Activated CD4-positive, alpha-beta T cell treated with anti-CD3 and anti-CD28 coated beads, Interleukin-2, Interleukin-4, amounts not matched to agents 100 ng/mL and 50 ng/mL, durations not matched to agents 16 hours and 8 hours (primary cell): ENCODE data around the gene ZFHX3.

Experiments
- DNase-seq: peaks from one replicate; pipeline ENCODE4 v3.0.0-alpha.2; 2020; ENCODE audit warnings: low spot score

The ZFHX3 gene

DNA sequence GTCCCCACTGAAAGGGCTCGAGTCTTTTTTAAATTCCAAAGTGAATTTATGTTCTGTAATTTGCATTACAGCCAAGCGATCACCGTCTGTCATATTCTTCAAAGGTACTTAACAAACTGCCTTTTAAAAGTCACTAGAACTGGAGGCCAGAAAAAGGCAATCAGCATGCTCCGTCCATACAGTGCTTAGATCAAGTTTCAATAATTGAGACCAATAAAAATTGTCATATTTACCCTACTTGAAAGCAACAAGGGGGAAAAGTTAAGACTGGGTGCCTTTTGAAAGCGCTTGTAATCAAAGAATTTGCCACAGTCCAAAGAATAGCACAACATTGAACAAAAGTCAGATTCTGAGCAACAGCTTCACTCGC lies 9.0 kb upstream of the ZFHX3 start:
- no peak for DNase-seq

DNA sequence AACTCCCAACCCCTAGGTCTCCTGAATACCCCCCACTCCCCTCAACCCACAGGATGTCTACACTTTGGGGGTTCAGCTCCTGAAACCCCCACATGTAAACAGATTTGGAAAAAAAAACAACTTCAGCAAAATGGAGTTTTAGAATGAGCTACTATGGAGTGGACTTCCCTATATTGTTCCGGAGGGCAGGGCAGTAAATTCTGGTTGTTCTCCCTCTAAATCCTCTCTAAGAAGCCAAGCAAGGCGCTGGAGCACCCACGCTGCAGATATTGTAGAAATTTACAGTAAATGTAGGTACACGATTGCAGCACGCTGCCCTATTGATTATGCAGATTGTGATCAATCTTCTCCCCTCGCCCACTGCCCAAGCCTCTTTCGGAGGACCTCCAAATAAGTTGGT lies 8.5 kb upstream of the ZFHX3 start:
- no peak for DNase-seq

DNA sequence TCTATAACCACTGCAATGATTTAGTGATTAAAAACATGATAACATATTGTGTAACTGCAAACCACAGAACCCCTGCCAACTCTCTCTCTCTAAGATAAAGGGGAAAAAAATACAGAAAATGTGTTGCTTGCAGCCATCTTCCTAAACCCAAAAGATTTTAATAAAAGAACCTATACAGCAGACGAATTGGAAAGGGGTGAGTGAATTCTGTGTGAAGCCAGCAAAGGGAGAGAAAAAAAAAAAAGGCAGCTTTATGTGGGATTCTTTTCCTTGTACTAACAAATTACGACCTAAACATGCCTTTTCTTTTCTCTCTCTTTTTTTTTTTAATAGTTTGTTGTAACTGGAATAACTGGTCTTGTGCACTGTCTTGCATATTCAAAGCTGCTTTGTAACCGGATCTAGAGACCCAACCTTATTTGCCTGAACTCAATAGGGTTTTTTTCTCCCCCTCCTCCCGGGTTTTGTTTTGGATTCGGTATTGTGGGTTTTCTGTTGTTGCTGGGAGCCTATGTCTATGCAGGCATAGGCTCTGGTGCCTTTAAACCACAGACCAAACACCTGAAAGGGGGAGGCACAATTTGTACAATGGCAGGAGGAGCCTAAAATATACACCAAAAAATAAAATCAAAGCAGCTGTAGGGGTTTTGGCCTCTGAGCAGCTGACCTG lies 7.0 kb upstream of the ZFHX3 start:
- no peak for DNase-seq

DNA sequence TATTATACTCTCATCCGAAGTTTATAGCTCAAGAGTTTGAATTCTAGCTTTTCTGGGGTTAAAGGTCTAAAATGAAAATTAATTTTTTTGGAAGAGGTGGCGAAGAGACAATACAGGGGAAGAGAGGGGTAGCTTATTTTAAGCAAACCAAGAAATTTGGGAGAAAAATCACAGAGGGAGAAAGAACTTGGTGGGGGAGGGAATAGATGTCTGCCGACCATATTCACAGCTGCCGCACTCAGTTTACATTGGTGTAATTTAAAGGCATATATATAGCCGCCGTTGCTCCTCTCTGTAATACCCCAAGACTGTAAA lies 6.5 kb upstream of the ZFHX3 start:
- no peak for DNase-seq

DNA sequence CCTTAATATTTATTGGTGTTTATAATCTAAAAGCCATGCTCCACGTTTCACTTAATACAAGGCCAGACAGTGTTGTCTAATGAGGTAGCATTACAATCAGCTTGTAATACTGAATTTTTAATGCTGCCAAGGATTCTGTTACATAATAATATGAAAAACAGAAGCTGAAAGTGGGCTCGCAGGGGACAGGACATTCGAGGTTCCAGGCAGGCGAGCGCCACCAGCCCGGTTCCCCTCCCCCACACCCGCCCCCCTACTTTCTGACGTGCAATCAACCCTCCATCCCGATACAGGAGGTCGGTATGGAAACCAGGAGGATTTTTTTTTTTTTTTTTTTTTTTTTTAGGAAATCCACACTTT lies 6.2 kb upstream of the ZFHX3 start:
- no peak for DNase-seq

DNA sequence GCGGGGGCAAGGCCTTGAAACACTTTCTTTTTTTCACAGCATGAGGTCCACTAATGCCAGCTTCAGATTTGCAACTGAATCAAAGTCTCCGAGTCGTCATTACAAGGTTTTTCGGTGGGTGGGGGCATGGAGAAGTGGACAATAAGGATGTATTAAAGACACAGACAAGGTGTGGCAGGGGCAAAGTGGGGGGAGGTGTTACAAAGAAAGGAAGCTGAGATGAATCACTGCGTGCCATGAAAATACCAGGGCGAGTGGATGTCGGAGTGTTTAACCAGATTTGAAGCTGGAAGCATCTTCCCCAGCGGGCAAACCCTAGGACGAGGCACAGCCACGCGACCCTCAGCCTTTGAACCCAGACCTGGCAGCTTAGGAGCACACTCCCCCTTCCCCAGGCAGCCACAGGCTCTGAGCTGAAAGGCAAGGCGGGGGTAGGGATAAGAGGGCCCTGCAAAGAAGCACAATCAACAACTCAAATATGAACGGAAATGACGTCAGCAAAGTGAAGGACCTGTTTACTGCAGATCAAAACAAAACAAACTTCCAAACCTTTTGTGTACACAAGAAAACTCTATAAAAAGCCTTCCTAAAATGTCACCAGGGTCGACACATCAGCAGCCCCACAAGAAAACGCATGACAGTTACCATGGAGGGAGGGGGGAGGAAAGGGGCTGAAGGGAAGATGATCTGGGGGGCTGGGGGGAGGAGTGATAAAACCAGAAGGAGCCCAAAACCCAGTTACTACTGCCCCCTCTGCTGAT lies 5.6 kb upstream of the ZFHX3 start:
- DNase-seq, result no peak

DNA sequence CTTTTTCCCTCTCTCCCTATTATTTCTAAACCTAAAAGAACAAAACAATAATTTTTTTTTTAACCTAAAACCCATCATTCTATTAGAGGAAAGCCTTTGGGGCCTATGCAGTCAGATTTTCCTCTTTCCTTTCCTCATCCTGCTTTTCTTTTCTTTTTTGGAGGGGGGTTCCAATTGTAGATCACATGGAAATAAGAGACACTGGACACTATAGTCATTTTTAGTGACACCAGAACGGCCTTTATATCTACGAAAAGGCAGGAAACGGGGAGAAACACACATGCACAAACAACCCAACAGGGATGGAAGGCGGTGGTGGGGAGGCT lies 5.1 kb upstream of the ZFHX3 start:
- no peak for DNase-seq

DNA sequence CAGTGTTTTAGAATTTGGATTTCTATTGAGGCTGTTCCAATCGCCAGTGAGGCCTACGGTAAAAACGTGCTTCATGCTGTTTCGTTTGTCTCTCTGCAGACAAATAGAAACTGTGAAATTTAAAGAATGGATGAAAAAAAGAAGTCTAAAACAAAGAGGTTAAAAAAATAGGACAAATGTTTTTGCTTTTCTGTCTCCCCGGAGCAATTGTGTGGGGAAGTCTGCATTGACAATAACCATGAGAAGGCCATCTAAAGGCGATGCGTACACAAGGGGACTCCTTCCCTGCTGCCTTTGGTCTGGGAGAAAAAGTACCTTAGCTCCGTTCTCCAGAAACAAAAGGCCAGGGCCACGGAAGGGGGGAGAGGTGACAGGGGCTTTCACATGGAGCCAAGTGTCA lies 4.6 kb upstream of the ZFHX3 start:
- no peak for DNase-seq

DNA sequence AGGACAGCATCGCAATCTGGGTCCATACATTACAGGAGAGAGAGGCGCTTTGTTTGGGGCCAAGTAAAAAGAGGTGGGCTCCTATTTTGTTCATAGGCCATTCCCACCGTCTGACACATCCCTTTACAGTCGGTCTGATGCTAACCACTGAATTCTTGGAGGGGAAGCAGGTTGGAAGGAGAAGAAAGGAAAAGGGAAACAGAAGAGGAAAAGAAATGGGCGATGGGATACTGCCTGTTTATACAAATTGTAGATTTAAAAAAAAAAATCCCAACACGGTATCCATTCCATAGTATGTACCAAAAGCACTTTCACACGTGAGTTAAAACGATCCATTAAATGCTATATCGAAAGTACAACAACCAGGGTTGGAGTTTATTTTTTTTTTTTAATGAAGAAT lies 4.0 kb upstream of the ZFHX3 start:
- no peak for DNase-seq

DNA sequence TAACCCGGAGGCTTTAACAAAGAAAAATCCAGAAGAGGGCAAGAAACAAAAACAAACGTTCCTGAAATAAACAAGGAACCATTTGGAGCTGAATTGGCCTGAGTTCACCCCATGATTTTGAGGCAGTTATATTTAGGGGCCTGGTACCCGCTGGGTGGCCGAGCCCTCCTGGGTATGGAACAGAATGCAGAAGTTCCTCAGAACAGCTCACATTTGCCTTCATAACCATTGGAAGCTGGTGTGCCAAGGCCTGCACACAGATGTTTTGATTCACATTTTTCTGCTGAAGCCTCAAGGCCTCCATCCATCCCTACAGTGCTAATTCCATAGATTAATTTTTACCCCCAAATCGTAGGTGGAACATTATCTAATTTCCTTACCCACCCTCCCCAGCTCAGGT lies 3.3 kb upstream of the ZFHX3 start:
- DNase-seq, result no peak

DNA sequence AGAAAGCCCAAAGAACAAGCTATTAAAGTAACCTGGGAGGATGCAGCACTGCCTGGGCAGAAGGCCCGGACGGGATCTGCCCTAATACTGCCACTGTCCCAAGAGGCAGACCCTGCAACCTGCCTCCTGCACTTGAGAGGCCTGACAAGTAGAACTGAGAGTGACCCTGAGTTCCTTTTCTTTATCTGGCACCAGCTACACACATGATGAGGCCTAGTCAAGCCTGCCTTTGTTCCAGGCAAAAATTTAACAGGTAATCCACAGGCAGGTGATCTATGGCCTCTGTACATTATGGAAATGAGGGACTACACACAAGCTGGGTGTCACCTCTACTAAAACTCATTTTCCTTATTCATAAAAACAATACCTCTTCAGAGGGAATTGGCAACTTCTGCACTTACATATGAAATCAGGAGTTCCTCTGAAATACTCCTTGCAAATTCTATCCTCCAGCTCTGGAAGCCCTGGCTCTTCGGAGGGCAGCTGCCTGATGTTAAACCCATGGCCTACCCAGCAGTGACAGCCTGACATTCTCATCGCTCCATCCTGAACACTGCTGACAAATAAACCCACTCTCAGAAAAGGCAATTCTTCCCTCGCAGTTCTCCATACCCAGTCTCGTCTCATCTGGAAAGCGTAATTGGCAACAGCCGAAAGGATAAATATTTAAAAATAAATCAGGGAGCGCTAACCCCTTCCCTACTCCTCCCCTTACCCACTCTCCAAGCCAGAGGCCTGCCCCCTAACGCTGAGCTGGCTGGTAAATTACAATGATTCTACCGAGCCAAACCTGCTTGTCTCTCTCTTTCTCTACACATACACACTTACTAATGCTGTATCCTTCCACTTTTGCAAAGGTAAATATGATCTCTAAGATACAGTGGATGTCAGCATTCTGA lies 2.5 kb upstream of the ZFHX3 start:
- no peak for DNase-seq

DNA sequence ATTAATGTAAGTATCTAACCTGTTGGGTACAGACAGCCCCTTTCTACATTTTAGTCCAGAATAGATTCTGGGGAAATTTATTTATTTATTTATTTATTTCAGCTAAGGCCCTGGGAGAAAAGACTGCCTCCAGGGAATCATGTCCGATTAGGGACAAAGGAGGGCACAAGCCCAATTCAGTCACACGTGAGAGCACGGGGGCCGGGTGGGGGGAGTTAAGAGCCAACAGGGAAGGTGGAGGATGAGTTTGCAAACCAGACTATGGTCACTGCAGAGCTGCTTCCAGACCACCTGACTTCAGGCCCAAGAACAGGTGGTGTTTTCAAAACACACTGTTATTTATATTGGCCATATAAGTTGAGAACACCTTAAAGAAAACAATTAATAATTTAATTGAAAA lies 1.6 kb upstream of the ZFHX3 start:
- DNase-seq, result no peak

DNA sequence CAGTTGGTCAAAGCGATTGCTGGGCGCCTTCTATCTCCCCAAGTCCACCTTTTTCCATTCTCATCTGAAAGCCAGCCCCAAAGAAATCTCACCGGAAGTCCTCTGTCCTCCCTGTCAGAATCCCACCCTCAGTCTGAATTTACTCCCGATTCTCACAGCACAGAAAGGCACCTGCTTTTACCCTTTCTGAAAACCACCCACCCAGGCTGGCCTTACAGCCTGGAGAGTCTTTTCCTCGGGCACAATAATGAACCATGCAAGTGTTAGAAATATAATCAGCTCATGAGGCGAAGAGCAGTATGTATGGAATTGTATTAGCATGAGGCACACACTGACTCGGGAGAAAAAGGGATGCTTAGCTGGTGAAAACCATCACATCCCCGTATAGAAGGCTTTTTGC lies 1.2 kb upstream of the ZFHX3 start:
- DNase-seq, result no peak

DNA sequence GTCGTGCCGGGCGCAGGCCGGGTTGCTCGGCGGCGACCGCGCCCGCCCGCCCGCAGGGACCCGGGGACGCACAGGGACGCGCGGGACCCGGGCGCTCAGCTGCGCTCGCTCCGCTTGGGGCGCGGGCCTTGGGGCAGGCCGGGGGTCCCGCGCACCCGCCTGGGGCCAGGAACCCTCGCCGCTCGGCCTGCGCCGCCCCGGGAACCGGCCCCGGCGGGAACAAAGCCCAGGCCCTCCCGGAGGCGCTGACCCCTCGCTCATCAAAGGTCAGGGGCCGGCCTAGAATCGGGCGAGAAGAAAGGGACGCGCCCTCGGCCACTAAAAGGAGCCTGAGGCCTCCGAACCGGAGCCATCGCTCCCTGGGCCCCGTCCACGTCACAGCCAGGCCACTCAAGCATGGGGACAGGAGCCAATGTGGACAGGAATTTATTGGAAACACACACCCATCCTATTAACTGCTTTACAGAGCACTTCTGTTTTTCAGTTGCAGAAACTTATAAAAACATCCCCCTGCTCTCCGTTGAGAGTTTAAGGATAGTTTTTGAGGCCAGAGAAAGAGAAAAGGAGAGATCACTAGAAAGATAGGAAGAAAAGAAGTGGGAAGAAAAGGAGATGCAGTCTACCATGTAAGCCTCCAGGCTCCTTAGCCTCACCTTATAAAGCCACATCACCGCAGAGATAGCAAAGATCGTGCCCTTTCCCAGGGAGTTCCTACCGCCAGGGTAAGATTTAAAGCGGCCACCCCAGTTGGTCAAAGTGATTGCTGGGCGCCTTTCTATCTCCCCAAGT lies 558 bp upstream of the ZFHX3 start:
- no peak for DNase-seq

DNA sequence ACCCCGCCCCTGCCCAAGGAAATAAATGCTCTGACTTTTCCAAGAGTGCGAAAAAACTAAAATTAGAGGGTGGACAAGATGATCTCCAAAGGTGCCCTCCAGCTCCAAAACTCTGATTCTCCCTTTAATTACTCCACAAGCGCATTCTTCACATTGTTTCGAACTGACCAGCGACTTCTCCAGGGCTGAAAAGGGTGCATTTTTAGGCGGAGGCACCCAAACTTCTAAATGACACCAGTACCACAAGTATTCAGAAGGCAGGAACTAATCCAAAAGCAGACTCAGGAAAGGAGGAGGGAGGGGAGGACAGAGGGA lies 750 bp downstream of the ZFHX3 start:
- no peak for DNase-seq

DNA sequence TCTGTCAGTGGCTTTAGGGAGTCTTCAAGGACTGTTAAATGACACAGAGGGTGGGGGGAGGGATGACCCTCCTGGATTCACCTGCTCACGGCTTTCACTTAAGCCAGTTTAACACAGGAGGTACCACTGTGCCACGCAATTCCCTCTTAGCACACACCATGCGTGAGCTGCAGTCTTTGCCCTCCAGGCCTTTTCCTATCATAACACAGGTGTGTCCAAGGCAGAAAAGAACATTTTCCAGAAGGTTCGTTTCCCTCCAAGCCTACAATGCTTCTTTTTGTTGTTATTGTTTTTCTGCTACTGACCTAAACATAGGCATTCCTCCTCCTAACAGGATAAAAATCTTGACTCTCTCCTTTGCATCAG lies 1.1 kb downstream of the ZFHX3 start:
- no peak for DNase-seq

DNA sequence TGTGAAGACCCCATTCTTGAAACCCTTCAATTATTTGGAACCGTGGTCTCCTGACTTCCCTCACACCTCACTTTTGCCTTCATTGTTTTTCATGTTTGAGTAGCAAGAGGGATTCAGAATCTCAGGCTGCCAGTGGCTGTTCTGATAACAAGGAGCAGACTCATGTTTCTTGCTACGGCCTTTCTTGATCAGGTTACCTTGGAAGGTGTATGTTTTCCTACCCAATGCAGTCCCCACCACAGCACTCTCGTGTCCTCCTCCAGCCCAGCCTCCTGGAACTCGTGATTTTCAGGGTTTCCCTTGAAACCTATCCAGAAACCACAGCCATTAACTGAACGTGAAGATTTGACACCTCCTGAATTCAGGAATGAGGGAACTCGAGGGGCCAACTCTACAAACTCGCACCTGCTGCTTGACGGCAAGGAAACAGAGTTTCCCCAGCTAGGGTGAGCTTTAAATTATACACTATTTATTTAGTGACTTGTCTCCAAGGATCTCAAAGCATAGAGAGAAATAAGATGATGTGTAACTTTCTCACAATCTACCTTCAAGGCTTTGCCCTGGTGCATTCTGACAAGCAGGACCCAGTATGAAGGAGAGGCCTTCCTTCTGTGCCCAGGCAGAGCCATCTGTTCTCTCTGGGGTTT lies 1.6 kb downstream of the ZFHX3 start:
- no peak for DNase-seq

DNA sequence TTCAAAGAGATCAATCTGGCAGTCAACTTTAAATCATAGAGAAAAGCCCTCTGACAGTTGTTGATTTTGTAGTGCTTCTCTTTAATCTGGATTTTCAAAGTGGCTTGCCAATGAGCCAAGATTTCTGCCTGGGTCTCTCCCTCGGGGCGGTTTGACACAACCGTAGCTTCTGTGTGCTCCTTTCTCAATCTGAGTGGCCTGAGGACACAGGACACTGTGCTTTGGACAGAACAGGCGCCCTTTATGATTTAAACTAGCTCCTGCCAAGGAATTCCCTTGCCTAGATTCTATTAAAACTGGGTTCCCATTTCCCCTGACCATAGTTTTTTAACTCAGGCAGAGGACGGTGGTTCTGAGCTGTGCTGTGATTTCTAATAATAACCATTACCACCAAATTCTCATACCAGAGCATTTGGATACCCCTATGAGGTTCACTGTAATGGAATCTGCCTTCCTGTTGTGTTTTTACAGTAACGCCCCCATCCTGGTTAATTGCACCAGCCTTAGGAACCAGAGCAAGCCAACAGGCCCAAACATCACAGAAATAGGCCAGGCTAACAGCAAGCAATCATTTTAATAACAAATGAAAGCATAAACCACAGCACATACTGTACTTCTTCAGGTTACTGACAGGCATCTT lies 4.0 kb downstream of the ZFHX3 start:
- no peak for DNase-seq

DNA sequence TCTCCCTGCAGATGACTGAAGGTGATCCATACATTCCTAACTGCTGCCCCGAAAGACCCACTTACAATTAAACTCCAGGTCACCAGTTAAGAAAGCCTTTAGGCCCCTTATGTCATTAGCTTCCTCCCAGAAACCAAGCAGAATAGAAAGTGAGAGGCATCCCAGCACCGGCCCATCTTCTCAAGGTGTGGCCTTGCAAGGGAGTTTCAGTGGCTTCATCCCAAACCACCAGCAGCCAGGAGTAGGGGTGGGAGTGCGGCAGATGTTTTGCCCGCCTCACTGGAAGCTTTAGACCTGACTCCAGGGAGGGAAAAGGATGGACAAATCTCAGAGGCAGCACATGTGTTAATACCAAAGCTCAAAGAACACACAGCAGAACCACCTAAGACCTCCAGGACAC lies 5.1 kb downstream of the ZFHX3 start:
- DNase-seq, result no peak

DNA sequence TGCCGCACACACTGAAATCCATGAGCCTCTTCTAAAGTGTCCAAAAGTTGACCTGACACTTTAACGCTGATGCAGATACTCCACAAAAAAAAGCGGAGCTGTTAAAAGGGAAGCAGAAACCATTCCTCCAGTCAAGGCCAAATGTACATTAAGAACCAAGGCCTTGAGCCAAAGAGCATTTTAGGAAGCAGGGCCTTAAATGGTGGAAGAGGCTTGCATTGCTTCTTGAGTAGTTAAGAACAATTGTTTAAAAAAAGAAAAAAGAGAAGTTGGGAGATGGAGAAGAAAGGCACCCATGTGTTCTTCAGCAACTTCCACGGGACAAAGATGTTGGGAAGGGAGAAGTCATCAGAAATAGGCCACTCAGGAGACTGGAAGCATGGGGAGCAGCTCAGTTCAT lies 6.3 kb downstream of the ZFHX3 start:
- no peak for DNase-seq

DNA sequence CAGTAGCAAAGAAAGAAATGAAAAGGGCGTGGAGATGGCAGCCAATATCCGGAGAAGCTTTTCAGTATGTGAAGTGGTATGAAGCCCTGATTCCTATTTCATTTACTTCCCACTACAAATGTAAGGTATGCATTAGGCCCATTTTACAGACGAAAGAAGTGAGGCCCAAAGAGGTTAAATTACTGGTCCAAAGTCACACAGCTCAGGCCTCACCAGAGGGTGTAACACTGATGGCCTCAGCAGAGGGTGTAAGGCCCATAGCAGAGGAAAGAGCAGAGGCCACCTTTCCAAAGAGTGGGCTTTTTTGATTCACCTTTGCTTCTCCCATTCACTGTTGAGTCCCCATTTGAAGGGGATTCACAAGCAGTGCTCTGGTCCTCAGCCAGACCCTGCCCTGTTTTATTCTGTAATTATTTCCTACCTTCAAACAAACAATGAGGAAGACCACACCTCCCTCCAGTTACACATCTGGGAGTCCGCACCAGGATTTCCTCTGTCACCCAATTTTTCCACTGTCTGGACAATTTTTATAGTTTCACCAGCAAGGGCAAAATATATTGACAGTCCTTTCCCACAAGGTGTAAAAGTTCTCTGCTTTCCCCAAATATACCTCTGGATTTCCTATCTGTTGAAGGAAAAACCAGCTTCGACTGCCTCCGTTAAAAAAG lies 7.1 kb downstream of the ZFHX3 start:
- no peak for DNase-seq
